ENCODE results near the gene COL26A1.

COL26A1 gene

GRCh38 chr7:101370836-101371235, 8.2 kb downstream of the COL26A1 start:
- no peak for DNase-seq
- ATAC-seq: no peak

DNA sequence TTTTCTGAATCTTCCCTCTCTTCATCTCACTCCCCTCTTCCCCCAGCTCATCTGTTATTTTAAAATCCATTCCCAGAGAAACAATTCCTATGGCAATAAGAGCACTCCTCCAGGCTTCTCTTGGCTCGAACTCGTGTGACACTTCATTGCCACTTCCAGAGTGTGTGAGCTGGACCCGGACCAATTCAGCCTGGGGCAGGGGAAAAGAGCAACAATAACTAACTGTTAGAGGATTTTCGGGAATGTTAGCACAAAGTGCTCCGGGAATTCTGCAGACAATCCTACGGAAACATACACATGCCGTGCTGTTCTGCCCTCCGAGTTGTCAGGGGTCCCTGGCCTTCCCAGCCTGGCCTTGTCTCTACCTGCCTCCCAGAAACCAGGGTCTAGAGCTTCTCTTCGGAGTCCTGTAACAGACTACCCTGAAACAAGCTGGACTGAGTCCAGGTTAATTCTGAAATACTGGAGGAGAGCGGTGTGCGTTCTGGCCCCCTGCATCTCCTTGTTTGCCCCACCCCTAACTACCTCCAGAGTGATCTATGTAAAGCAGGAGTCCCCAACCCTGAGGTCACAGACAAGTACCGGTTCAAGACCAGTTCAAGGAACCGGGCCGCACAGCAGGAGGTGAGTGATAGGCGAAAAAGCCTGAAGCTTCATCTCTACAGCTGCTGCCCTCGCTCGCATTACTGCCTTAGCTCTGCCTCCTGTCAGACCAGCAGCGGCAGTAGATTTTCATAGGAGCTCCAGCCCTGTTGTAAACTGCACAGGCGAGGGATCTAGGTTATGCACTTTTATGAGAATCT, 11.3 kb downstream of the COL26A1 start:
- DNase-seq (no peak), ATAC-seq (no peak)

DNA sequence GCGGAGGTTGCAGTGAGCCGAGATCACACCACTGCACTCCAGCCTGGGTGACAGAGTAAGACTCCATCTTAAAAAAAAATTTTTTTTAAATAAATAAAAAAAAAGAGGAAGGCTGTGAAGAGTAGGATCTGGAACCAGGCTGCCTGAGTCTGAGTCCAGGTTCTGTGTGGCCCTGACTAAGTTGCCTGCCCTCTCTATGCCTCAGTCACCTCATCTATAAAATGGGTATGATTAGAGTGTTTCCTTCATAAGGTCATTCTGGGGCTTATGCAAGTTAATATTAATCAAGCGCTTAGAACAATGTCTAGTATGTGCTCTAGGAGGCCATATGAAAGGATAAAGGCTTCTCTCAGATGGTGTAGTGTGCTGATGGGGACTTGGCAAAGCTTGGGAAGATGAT, 12.3 kb downstream of the COL26A1 start:
- ATAC-seq: no peak

GRCh38 chr7:101376601-101377000, 13.9 kb downstream of the COL26A1 start:
- ATAC-seq (no peak), DNase-seq (no peak)

More for the DNA sequence above, 12.3 kb downstream of the COL26A1 start:
- no peak for DNase-seq

DNA sequence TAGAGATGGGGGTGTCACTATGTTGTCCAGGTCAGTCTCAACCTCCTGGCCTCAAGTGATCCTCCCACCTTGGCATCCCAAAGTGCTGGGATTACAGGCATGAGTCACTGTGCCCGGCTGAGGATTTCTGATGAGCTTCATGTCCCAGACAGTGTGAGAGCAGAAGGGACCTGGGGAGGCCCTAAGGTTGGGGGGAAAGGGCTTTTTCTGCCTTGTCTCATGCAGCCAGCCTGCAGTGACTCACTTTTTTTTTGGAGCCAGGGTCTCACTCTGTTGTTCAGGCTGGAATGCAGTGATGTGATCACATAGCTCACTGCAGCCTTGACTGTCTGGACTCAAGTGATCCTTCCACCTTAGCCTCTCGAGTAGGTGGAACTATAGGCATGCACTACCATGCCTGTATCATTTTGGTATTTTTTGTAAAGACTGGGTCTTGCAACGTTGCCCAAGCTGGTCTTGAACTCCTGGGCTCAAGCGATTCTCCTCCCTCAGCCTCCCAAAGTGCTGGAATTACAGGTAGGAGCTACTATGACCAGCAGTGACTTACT, 14.6 kb downstream of the COL26A1 start:
- ATAC-seq: no peak

GRCh38 chr7:101378751-101379174, 16.1 kb downstream of the COL26A1 start:
- ATAC-seq: no peak
- no peak for DNase-seq

More for the DNA sequence above, 14.6 kb downstream of the COL26A1 start:
- DNase-seq: no peak

GRCh38 chr7:101379302-101379701, 16.6 kb downstream of the COL26A1 start:
- no peak for ATAC-seq
- DNase-seq: no peak

GRCh38 chr7:101381549-101382111, 19.0 kb downstream of the COL26A1 start:
- no peak for ATAC-seq
- DNase-seq: no peak

DNA sequence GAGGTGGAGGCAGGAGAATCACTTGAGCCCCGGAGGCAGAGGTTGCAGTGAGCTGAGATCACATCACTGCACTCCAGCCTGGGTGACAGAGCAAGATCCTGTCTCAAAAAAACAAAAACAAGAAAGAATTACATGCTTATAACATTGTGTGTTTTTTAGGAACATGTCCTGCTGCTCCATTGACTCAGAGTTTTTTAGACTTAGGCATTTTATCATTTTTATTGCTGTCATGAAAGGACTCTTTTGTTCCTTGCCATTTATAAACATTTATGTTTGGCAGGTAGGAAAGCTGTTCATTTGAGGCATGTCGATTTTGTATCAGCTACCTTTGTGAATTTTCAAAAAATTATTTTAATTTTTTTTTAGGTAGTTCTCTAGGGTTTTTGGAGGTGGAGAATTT, 20.3 kb downstream of the COL26A1 start:
- DNase-seq: no peak
- ATAC-seq: no peak

DNA sequence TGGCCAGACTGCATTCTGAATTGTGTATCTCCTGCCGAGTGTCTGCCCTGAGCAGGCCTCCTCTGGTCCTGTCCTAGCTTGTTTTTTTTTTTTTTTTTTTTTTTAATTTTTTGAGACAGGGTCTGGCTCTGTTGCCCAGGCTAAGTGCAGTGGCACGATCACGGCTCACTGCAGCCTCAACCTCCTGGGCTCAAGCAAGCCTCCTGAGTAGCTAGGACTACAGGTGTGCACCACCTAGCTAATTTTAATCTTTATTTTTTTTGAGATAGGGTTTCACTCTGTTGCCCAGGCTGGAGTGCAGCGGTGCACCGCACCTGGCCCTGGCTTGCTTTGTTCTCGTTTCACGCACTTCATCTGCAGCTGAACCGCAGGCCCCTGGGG, 23.5 kb downstream of the COL26A1 start:
- no peak for DNase-seq
- no peak for ATAC-seq

GRCh38 chr7:101386558-101387231, 24.0 kb downstream of the COL26A1 start:
- ATAC-seq (no peak), DNase-seq (no peak)

DNA sequence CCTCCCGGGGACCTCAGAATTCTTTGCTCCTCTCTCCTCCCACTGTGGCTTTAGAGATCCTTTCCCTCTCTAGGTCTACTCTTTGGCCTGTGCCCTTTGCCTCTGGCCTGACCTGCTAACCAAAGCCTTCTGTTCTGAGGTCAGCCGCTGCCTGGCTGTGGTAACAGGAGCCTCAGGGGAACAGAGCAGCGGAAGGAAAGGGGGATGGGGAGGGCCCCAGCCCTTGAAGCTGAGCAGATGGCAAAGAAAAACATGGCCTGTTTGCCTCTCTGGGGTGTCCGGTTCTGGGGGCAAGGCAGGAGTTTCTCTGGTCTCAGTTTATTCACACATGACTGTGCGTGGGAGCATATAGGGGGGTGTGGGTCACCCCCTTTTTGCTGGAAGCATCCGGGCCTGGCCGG, 28.2 kb downstream of the COL26A1 start:
- ATAC-seq (peak; percentile 85), DNase-seq (peak; percentile 60)

GRCh38 chr7:101391991-101392390, 29.3 kb downstream of the COL26A1 start:
- DNase-seq (no peak), ATAC-seq (no peak)

DNA sequence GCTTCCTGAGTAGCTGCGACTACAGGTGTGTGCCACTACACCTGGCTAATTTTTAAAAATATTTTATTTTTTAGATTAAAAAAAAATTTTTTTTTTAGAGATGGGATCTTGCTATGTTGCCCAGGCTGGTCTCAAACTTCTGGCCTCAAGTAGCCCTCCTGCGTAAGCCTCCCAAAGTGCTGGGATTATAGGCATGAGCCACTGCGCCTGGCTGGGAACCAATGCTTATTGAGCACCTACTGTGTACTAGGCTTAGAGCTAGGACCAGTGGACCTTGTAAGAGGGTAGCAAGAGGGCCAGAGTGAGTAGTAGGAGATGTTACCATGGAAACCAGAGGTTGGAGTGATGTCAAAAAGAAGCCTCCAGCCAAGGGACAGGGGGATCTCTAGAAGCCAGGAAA, 31.2 kb downstream of the COL26A1 start:
- no peak for ATAC-seq
- no peak for DNase-seq

- ATAC-seq (no peak), DNase-seq (no peak)
Measured at GRCh38 chr7:101395376-101395775, 32.7 kb downstream of the COL26A1 start.

DNA sequence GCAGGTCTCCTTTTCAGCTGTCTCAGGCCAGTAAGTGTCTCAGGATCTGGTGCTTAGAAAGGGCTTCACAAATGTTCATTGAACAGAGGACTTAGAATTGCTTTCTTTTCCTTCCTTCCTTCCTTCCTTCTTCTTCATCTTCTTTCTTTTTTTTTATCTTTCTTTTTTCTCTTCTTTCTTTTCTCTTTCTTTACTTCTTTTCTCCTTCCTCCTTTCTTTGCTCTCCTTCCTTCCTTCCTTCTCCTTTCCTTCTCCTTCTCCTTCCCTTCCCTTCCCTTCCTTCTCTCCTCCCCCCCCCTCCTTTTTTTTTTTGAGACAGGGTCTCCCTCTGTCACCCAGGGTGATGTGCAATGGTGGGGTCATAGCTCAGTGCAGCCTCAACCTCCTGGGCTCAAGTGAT, 34.6 kb downstream of the COL26A1 start:
- no peak for DNase-seq
- no peak for ATAC-seq

- DNase-seq (no peak), ATAC-seq (no peak)
Measured at GRCh38 chr7:101397770-101398324, 35.2 kb downstream of the COL26A1 start.

DNA sequence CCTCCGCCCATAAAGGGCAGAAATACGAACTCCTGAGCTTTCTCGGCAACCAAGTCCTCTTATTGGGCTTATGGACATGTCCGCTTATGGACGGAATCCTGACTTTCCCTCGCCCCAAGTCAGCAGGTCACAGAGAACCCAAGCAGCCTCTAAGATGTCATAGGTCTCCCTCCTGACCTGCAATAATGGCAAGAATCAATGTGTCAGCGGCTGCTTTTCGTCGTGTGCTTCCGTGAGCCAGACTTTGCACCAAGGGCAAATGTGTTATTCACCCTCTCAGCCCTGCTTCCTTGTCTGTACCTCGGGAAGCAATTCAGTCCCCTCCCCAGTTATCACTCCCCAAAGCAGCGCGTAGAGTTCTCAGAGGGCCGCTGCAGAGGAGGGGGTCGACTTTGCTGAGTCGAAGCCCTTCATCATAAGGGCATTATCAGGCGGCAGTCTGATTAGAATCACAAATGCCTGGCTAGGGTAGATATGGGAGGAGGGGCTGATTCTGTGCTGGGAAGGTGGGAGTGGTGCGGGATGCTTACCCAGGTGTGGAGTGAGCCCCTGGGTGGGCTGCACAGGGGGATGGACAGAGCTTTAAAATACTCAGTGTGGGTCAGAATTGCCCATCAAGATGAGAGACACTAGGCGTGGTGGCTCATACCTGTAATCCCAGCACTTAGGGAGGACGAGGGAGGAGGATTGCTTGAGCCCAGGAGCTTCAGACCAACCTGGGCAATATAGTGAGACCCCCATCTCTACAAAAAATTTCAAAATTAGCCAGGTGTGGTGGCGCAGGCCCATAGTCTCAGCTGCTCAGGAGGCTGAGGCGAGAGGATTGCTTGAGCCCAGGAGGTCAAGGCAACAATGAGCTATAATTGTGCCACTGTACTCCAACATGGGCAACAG, 36.0 kb downstream of the COL26A1 start:
- DNase-seq (no peak), ATAC-seq (no peak)

DNA sequence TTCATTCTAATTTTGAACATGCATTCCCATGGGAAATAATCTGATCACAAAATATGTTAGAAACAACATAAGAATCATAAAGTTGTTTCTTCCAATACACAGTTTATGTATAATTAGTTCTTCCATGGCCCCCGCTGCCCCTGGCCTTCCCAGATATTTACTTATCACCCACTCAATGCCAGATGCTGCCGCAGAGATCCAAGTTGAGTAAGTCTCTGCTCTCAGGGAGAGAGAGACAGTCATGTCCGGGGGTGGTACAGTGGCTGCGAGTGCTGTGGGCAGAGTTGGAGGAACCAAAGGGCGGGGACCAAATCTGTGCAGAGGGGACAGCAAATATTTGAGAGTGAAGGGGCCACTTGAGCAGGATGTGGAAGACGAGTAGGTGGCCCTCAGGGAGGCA, 37.1 kb downstream of the COL26A1 start:
- ATAC-seq: no peak
- no peak for DNase-seq

DNA sequence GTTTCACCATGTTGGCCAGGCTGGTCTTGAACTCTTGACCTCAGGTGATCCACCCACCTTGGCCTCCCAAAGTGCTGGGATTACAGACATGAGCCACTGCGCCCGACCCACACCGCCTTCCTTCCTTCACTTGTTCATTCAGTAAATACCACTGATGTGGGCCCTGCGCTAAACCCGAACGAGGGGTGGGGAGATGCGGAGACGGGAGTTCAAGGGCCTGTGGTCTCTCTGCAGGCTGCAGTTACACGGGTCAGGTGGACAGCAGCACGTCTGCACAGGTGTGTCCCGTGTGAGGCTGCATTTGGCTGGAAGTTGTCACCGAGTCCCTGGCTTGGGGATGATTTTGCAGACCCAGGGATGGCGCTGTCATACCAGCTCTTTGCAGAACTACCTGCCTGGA, 38.1 kb downstream of the COL26A1 start:
- ATAC-seq (no peak), DNase-seq (no peak)

DNA sequence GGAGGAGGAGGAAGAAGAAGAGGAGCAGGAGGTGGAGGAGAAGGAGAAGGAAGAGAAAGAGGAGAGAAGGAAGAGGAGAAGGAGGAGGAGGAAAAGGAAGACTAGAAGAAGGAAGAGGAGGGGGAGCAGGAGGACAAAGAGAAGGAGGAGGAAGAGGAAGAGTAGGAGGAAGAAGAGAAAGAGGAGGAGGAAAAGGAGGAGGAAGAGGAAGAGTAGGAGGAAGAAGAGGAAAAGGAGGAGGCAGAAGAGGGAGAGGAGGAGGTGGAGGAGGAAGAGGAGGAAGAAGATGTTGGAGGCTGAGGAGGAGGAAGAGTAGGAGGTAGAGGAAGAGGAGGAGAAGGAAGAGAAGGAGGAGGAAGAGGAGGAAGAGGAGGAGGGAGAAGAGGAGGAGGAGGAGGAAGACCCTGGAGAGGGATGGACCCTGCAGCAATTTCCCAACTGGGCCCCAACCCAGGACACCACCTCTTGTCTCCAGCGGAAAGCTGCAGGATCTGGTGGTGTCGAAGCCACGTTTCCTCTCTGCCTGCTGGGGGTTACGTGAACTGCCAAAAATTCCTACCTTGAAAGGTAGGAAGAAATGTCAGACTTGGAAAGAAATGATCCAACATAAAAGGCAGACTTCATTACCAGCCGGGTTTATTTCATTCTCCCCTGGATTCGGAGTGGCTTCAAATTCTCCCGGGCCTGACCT, 38.9 kb downstream of the COL26A1 start:
- DNase-seq: no peak
- ATAC-seq: no peak
